ENCODE measurements around the gene FTO.

FTO gene

DNA sequence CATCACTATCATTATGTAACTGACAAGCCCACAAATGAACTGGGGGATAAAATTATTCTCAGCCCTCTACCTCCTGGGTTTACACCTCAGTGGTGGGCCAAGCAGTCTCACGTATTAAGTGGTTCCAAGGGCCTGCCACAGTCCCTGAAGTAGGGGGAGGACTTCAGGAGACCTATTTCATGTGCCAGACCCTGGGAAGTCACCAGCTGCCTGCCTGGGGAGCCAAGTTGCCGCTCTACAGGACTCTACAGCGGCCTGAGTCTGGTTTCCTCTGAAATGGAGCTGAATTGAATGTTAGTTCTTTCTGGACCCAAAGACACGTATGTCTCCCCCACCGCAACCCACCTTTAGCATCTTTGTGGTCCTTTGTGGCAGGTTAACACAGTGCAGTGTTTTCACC, 395.7 kb downstream of the FTO start:
- no peak for DNase-seq

DNA sequence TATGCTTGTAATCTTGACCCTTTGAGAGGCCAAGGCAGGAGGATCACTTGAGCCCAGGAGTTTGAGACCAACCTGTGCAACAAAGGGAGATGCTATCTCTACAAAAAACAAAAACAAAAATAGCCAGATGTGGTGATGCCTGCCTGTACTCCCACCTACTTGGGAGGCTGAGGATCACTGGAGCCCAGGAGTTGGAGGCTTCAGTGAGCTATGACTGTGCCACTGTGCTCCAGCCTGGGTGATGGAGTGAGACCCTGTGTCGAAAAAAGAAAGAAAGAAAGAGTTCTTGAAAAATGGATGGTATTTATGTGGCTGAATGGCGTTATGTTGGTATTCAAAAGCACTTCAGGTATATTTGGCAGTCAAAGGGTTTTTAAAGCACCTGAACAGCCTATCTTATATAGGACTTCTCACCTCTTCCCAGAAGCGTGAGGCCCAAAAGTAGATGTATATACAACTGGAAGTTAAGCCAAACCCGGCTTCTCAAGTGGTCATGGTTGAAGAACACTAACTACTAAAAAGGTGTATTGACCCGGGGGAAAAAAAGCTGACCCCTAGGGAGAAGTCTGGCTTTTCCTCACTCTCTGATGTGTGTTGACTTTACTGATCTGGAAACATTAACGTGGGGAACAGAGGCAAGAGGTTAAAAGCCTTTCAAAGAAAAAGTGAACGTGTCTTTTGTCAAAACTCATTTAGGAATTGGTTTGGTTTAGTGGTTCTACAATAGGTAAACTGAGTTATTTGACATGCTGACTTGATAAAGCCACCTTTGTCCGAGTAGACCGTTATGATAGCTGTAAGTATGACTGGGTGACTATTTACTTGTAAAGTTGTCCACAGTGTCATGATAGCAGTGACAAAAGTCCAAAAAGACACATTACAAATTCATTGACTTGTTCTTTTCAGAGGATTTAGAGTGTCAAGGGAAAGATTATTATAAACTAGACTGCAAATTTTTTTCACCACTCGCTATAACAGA, 399.2 kb downstream of the FTO start:
- peak in 1 of 3 experiments; percentile 6 for DNase-seq

GRCh38 chr16:54106057-54106456, 402.1 kb downstream of the FTO start:
- peak in 2 of 3 experiments; percentile 40 to 87 for DNase-seq

DNA sequence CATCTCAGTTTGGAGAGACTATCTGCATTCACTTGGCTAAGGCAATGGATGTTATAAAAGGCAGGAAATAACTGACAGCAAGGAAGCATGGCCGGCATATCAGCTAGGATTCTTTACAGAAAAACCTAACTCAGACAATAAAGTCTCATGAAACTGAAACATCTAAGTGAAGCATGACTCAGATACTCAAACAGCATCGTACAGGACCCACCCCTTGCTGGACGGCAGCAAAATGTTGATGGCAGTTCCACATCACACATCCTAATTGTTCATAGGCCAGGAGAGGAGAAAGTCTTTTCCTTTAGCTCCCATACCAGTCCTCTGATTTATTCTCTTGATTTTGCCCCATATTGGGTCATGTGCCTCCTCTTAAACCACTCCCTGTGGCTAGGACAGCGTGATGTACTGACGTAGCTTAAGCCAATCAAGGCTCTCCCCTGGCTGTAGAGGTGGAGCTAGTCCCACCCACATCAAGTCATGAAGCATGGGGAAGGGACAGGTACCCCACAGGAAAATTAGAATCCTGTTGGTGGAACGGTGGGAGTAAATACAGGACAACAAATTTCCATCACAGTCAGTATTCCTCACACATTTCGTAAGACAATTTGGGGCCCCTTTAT, 403.7 kb downstream of the FTO start:
- no peak for DNase-seq

- DNase-seq = no peak
These were observed 406.3 kb downstream of the FTO start for GRCh38 chr16:54110016-54110981.

DNA sequence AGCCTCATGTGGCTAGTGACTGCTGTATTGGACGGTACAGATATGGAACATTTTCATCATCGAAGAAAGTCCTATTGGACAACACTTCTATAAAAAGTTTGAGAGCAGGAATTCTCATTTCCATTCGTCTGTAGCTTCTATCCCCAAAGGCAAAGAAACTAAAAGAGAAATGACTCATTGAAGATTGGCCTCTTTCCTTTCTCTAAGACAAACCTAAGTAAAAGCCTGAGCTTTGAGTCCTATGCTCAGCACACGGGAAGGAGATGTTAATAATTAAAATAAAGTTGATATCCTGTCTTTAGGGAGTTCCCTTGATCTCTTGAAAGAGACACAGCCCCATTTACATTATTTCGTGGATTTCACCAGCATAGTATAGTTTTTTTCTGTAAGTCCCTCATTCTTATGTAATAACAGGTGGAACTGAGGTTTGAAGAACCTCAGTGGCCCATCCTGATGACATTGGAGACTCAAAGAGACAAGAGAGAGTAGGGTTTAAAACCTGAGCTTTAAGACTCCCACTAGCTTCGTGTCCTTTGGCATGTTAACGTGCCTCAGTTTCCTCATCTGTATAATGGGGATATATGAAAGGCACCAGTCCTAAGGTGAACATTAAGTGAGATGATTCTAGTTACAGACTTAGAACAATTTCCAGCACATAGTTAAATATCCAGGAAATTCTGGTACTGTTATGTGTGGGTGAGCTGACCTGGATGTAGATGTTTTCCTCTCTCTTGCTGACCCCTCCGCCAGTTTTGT, 408.7 kb downstream of the FTO start:
- DNase-seq = no peak

- DNase-seq = no peak
These were observed 411.6 kb downstream of the FTO start for GRCh38 chr16:54115558-54115957.

GRCh38 chr16:54116124-54116655, 412.2 kb downstream of the FTO start:
- DNase-seq = peak in 1 of 3 experiments; percentile 25

GRCh38 chr16:54118846-54119245, 414.9 kb downstream of the FTO start:
- no peak for DNase-seq

GRCh38 chr16:54120846-54121480, 417.0 kb downstream of the FTO start:
- DNase-seq = peak in 1 of 3 experiments; percentile 48

DNA sequence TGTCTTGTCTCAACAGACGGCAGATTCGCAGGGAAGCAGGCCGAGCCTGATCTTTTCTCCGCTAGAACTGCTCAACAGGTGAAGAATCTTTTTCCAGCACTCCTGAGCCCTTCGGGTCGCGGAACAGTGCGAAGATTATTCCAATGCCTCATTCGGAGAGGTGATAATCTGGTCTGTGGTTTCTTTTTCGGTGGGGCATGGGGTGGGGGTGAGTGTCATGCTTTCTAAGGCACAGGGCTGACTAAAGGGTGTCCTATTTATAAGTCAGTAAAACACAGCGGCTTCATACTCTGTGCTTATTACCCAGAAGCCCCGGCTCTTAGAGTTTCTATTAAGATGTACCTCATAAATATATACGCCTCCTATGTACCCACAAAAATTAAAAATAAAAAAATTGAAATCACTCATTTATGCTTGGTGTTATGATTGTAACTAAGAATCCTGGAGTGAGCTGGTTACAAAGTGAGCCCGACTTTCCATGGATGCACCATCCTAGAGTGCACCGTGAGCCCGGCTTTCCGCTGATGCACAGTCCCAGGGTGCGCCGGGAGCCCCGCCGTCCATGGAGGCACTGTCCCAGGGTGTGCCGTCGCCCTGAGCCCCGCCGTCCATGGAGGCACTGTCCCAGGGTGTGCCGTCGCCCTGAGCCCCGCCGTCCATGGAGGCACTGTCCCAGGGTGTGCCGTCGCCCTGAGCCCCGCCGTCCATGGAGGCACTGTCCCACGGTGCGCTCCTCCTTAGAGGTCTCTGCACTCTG, 417.8 kb downstream of the FTO start:
- DNase-seq = no peak

DNA sequence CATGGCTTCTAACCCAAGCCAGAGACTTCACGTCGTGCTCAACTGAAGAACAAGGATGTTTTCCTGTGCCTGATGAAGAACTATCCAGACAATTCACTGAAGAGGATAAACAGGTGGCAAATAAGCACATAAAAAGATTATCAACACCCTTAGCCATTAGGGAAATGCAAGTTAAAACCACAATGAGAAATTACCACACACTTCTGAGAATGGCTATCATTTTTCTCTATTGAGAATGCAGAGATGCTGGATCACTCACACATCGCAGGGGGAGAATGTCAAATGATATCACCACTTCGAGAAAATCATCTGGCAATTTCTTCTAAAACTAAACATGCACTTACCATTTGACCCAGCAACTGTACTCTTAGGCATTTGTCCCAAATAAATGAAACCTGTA, 419.8 kb downstream of the FTO start:
- no peak for DNase-seq

DNA sequence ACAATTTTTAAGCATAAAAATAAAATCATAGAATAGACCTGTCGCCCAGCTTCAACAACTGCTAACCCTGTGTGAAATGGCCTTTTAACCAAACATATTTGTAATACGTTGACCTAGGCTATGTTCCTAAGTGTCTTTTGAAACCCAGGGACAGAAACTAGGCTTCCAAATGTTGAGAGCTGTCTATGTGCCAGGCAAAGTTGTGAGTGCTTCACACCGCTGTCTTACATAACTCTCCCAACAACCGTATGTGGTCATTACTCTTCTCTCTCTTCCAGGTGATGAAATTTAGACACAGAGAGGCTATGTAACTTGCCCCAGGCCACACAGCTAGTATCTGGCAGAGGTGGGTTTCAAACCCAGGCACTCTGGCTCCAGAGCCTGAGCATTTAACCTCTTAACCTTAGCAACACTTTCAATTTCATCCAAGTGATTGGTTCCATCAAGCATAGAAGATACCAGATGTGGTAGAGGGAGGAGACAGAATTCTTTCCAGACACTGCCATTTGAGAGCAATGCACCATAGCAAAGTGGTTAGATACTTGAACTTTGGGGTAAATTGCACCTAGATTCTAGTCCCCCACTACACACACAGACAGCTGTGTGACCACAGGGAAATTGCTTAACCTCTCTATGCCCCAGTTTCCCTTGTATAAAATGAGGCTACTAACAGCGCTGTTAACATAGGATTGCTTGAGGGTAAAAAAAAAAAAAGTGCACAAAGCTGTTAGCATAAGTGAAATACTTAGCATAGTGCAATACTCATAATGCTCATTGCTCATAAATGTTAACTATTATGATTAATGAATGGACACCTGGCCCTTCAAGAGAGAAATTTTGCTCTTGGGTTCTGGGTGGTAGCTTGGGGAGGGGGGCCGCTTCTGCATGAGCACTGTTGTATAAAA, 422.0 kb downstream of the FTO start:
- DNase-seq = peak in 1 of 3 experiments; percentile 5

- DNase-seq = no peak
These were observed 423.0 kb downstream of the FTO start for GRCh38 chr16:54126907-54127306.

DNA sequence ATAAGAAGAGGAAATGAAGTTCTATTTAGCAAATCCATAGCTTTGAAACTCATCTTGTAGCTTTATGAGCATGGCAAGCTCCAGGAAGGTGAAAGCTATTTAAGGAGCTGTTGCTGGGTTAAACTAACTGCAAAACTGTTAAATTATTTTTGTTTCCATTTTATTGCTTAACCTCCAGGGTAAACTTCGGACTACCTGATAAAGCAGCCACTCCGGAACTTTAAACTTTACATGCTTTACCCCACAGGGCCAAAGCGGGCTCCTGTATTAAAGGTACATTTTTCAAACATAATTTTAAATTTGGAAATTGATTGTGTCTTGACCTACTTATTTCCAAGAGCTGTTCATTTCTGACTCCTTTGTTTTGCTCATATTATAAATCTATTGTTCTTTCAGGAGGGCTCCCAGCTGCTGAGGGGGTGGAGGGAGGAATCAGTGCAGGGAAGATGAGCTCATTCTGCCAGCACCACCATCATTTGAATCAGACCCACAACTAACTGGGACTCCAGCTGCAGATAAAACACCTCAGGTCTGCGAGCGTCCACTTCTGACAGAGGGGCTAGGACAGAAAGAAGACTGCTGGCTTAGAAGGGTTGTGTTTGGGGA, 424.8 kb downstream of the FTO start:
- DNase-seq = peak in 1 of 3 experiments; percentile 47

- no peak for DNase-seq
These were observed 425.9 kb downstream of the FTO start for GRCh38 chr16:54129810-54130209.

GRCh38 chr16:54135361-54136275, 431.7 kb downstream of the FTO start:
- no peak for DNase-seq

DNA sequence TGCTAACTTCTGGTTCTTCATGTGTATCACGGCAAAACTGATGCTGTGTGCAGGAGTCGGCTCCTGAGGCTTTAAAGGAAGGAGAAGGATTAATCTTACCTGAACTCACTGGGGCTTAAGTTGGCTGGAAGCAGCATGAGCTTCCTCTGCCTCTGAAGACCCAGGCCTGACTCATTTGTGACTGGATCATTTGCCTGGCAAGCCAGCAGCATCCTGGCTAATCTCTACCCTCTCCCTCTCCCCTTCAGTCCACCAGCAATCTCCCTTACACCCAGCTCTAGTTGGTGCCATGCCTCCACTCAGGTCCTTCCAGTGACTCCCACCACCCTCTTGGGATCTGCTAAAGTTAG, 432.3 kb downstream of the FTO start:
- DNase-seq = no peak
